ENCODE data around the gene ADGRD2. TPM values are rescaled to one million over a fixed set of nuclear protein-coding genes. Genes with fewer than 3 reads are reported as not detected.

Gene ADGRD2
- total RNA-seq, 1 donor from 2014 or later = not detected

DNA sequence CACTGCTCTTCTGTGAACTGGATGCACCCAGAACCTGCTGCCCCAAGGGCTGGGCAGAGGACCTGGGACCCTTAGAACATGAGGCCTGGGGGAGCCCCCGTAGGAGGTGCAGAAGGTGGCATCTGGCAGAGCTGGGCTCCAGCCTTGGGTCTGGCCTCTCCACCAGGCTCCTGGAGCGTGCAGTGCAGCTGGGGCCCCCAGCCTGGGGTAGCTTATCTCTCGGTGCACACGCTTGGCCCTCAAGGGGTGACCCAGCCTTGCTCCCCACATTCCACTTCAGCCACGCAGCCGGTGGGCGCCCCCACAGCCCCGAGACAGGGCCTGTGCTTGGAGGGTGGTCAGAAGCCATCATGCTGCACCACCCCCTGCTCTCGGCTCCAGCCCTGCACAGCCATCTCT, 62.6 kb downstream of the ADGRD2 start:
- Mint-ChIP-seq H3K4me1 (ENCODE audit: low read depth, unreplicated experiment) (peaks cover 4% of the 10 kb centered on the region), H3K27ac (ENCODE audit: unreplicated experiment) (no peak overlapping the region), H3K36me3 (ENCODE audit: unreplicated experiment) (peaks cover 4% of the 10 kb centered on the region), H3K27me3 (ENCODE audit: unreplicated experiment) (peaks cover 4% of the 10 kb centered on the region), H3K9me3 (ENCODE audit: unreplicated experiment) (peaks cover 1% of the 10 kb centered on the region), H3K4me3 (ENCODE audit: unreplicated experiment) (no peak overlapping the region)
- TF ChIP-seq, protein P1, sequence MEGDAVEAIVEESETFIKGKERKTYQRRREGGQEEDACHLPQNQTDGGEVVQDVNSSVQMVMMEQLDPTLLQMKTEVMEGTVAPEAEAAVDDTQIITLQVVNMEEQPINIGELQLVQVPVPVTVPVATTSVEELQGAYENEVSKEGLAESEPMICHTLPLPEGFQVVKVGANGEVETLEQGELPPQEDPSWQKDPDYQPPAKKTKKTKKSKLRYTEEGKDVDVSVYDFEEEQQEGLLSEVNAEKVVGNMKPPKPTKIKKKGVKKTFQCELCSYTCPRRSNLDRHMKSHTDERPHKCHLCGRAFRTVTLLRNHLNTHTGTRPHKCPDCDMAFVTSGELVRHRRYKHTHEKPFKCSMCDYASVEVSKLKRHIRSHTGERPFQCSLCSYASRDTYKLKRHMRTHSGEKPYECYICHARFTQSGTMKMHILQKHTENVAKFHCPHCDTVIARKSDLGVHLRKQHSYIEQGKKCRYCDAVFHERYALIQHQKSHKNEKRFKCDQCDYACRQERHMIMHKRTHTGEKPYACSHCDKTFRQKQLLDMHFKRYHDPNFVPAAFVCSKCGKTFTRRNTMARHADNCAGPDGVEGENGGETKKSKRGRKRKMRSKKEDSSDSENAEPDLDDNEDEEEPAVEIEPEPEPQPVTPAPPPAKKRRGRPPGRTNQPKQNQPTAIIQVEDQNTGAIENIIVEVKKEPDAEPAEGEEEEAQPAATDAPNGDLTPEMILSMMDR (IDR thresholded peaks at IDR 0.05; ENCODE audit: partially characterized antibody, unreplicated experiment) = no peak
- DNase-seq = no peak

DNA sequence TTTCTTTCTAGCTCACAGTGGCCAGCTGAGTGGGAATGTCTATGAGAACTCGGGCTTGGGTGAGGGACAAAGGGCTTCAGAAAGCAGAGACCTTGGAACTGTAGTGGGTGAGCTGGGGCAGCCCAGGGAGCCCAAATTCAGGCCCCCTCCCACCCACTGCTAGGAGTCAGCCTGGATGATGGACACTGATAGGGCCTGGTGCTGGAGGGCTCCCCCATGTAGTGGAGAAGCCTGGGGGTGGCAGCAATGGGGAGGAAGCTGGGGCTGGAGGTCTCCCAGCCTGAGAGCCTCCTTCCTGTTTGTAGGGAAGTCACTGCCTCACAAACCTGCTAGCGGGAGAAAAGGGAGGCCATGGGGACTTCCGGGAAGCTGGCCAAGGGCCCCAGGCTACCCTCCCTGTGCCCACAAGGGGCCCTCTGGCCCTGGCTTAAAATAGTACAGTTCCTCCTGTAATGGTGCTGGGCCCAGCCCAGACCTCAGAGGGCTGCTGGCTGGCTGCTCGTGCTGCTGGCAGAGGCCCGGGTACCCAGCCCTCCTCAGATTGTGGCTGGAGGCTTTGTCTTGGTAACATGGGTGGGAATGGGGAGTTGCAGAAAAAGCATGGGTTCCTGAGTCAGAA, 63.2 kb downstream of the ADGRD2 start:
- H3K27ac Mint-ChIP-seq (ENCODE audit: unreplicated experiment) = peak overlapping the region; percentile 60

DNA sequence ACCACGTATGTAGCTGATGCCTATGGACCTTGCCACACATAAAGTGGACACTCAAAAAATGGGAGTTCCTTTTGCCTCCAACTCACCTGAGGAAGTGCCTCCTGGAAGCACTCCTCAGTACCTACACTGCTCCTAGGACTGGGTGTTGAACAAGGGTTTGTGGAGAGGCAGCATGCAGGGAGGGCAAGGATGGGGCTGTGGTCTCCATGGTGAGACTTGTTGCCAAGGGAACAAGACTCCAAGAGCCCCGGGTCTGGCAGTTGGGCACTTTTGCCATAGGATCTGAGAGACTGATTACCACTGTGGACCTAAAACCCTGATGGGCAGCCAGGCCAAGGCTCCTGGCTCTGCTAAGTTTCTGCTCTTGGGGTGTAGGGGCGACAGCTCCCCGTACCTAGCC, 63.9 kb downstream of the ADGRD2 start:
- Mint-ChIP-seq H3K9me3 (ENCODE audit: unreplicated experiment) (no peaks in the 10 kb centered on the region), H3K4me3 (ENCODE audit: unreplicated experiment) (no peak overlapping the region), H3K4me1 (ENCODE audit: low read depth, unreplicated experiment) (peaks cover 5% of the 10 kb centered on the region), H3K27ac (ENCODE audit: unreplicated experiment) (no peak overlapping the region), H3K27me3 (ENCODE audit: unreplicated experiment) (peaks cover 4% of the 10 kb centered on the region), H3K36me3 (ENCODE audit: unreplicated experiment) (peaks cover 4% of the 10 kb centered on the region)
- TF ChIP-seq, protein P1 (IDR thresholded peaks at IDR 0.05; ENCODE audit: partially characterized antibody, unreplicated experiment) = no peak
- DNase-seq = no peak

More for the DNA sequence above, 63.2 kb downstream of the ADGRD2 start:
- TF ChIP-seq, protein P1 (IDR thresholded peaks at IDR 0.05; ENCODE audit: partially characterized antibody, unreplicated experiment) = no peak
- no peak for DNase-seq
- Mint-ChIP-seq H3K4me3 (ENCODE audit: unreplicated experiment) (no peak overlapping the region), H3K4me1 (ENCODE audit: low read depth, unreplicated experiment) (peaks cover 5% of the 10 kb centered on the region), H3K9me3 (ENCODE audit: unreplicated experiment) (peaks cover 1% of the 10 kb centered on the region), H3K27me3 (ENCODE audit: unreplicated experiment) (peaks cover 4% of the 10 kb centered on the region), H3K36me3 (ENCODE audit: unreplicated experiment) (peaks cover 4% of the 10 kb centered on the region)

DNA sequence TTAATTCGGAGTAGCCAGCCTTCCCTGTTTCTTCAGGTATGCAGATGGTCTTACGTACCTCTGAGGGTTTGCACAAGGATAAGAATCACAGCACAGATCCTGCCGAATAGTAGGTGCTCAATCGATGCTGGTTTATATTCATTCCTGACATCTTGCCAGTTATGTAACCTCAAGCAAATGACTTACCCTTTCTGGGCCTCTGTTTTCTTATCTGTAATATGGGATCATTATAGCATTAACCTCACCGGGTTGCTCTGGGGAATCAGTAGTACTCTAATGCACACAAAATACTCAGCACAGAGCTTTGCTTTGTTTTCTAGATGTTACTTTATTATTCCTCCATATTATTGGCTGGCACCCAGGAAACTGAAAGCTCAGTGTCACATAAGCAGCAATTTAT, 64.6 kb downstream of the ADGRD2 start:
- peaks cover 5% of the 10 kb centered on the region for H3K4me1 Mint-ChIP-seq (ENCODE audit: low read depth, unreplicated experiment)
- no peak overlapping the region for H3K4me3 Mint-ChIP-seq (ENCODE audit: unreplicated experiment)

DNA sequence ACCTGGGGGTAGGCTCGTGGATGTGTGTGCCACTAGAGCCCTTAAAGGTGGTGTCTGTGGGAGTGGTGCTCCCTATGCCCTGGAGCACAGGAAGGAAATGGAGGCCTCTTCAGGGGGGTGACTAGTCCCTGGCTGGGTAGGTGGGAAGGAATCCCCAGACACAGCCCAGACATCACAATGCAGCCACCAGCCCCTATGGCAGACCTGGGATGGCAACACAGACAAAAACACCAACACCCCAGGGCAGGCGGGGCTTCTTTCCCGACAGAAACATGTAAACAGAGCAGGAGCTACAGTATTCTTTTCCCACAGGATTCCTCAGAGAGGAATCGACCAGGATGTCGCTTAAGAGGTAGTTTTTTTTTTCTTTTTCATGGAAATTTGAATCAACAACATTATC, 67.3 kb downstream of the ADGRD2 start:
- DNase-seq = no peak
- Mint-ChIP-seq H3K9me3 (ENCODE audit: unreplicated experiment) (no peaks in the 10 kb centered on the region), H3K36me3 (ENCODE audit: unreplicated experiment) (peaks cover 4% of the 10 kb centered on the region), H3K27ac (ENCODE audit: unreplicated experiment) (no peak overlapping the region), H3K27me3 (ENCODE audit: unreplicated experiment) (peaks cover 1% of the 10 kb centered on the region), H3K4me3 (ENCODE audit: unreplicated experiment) (no peak overlapping the region), H3K4me1 (ENCODE audit: low read depth, unreplicated experiment) (peaks cover 5% of the 10 kb centered on the region)
- TF ChIP-seq, protein P1 (IDR thresholded peaks at IDR 0.05; ENCODE audit: partially characterized antibody, unreplicated experiment) = no peak

More for the DNA sequence above, 64.6 kb downstream of the ADGRD2 start:
- TF ChIP-seq, protein P1 (IDR thresholded peaks at IDR 0.05; ENCODE audit: partially characterized antibody, unreplicated experiment) = no peak
- Mint-ChIP-seq H3K9me3 (ENCODE audit: unreplicated experiment) (no peaks in the 10 kb centered on the region), H3K36me3 (ENCODE audit: unreplicated experiment) (peaks cover 4% of the 10 kb centered on the region), H3K27me3 (ENCODE audit: unreplicated experiment) (peaks cover 4% of the 10 kb centered on the region), H3K27ac (ENCODE audit: unreplicated experiment) (no peak overlapping the region)
- no peak for DNase-seq

All from glutamatergic neuron (in vitro differentiated cells).